SK-N-DZ (cell line): ENCODE results near the gene ABAT.

Source experiments
- DNase-seq: peaks from one replicate; pipeline ENCODE4 v3.0.0-alpha.2; 2015; ENCODE audit warnings: low spot score

ABAT gene

GRCh38 chr16:8679151-8679550 is 4.7 kb downstream of the ABAT start:
- DNase-seq: no peak

- peak; percentile 45 for DNase-seq
These were observed 8.3 kb downstream of the ABAT start for GRCh38 chr16:8682551-8683259.

- DNase-seq: peak; percentile 61
These were observed 9.2 kb downstream of the ABAT start for GRCh38 chr16:8683640-8684039.

- DNase-seq: no peak
These were observed 11.2 kb downstream of the ABAT start for GRCh38 chr16:8685617-8686016.

- DNase-seq: no peak
These were observed 11.7 kb downstream of the ABAT start for GRCh38 chr16:8686031-8686621.

- no peak for DNase-seq
These were observed 12.5 kb downstream of the ABAT start for GRCh38 chr16:8686879-8687278.

GRCh38 chr16:8689686-8690085 is 15.3 kb downstream of the ABAT start:
- DNase-seq: no peak

- DNase-seq: no peak
These were observed 17.3 kb downstream of the ABAT start for GRCh38 chr16:8691728-8692127.

GRCh38 chr16:8694795-8695728 is 20.6 kb downstream of the ABAT start:
- no peak for DNase-seq

GRCh38 chr16:8696880-8697279 is 22.5 kb downstream of the ABAT start:
- DNase-seq: no peak

GRCh38 chr16:8697965-8698364 is 23.5 kb downstream of the ABAT start:
- DNase-seq: no peak

- DNase-seq: no peak
These were observed 29.3 kb downstream of the ABAT start for GRCh38 chr16:8703693-8704092.

- no peak for DNase-seq
These were observed 29.7 kb downstream of the ABAT start for GRCh38 chr16:8704098-8704497.

- peak; percentile 72 for DNase-seq
These were observed 30.8 kb downstream of the ABAT start for GRCh38 chr16:8705100-8705822.

- DNase-seq: no peak
These were observed 34.1 kb downstream of the ABAT start for GRCh38 chr16:8708536-8708935.

- peak; percentile 96 for DNase-seq
These were observed 38.4 kb downstream of the ABAT start for GRCh38 chr16:8712589-8713361.

- peak; percentile 43 for DNase-seq
These were observed 39.3 kb downstream of the ABAT start for GRCh38 chr16:8713635-8714172.

GRCh38 chr16:8714174-8714573 is 39.8 kb downstream of the ABAT start:
- no peak for DNase-seq

GRCh38 chr16:8714807-8715206 is 40.4 kb downstream of the ABAT start:
- no peak for DNase-seq

- no peak for DNase-seq
These were observed 41.6 kb downstream of the ABAT start for GRCh38 chr16:8716052-8716451.

- no peak for DNase-seq
These were observed 42.2 kb downstream of the ABAT start for GRCh38 chr16:8716592-8716991.
